ENCODE measurements around the gene PCDHGA5.

GRCh38 chr5:141403387-141403786 lies 39.4 kb downstream of the PCDHGA5 start:
- no peak for TF ChIP-seq CTCF (IDR thresholded peaks at IDR 0.05)
- no peak for TF ChIP-seq POLR2A (IDR thresholded peaks at IDR 0.05)

All from vagina (tissue), 2 donors.